Measurements from ENCODE around the gene RNF212.

The RNF212 gene

GRCh38 chr4:1033840-1034551 is 79.4 kb downstream of the RNF212 start:
- no peak for DNase-seq (ENCODE audit: insufficient read length, low spot score)
- TF ChIP-seq, protein P1, sequence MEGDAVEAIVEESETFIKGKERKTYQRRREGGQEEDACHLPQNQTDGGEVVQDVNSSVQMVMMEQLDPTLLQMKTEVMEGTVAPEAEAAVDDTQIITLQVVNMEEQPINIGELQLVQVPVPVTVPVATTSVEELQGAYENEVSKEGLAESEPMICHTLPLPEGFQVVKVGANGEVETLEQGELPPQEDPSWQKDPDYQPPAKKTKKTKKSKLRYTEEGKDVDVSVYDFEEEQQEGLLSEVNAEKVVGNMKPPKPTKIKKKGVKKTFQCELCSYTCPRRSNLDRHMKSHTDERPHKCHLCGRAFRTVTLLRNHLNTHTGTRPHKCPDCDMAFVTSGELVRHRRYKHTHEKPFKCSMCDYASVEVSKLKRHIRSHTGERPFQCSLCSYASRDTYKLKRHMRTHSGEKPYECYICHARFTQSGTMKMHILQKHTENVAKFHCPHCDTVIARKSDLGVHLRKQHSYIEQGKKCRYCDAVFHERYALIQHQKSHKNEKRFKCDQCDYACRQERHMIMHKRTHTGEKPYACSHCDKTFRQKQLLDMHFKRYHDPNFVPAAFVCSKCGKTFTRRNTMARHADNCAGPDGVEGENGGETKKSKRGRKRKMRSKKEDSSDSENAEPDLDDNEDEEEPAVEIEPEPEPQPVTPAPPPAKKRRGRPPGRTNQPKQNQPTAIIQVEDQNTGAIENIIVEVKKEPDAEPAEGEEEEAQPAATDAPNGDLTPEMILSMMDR (IDR thresholded peaks at IDR 0.05; ENCODE audit: insufficient read depth, missing control alignments) = no peak
- FAIRE-seq = no peak

DNA sequence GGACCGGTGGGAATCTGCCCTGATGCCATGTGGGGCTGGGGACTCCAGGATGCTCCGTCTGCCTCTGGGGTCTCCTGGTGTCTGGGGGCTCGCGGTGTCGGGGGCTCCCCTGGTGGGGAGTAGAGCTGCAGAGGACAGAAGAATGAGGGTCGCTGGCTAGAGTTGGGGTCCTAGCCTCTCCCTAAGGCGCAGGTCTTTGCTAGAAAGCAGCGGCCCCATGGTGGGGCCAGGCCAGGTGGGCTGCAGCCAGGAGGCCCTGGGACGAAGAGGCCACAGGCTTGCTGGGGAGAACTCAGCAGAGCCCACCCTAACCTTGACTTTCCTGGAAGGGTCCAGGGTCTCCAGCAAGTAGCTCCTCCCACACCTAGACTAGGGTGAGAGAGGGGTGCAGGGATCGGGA is 80.5 kb downstream of the RNF212 start:
- FAIRE-seq (no peak), DNase-seq (ENCODE audit: insufficient read length, low spot score) (no peak)
- TF ChIP-seq, protein P1 (IDR thresholded peaks at IDR 0.05; ENCODE audit: insufficient read depth, missing control alignments) = no peak

DNA sequence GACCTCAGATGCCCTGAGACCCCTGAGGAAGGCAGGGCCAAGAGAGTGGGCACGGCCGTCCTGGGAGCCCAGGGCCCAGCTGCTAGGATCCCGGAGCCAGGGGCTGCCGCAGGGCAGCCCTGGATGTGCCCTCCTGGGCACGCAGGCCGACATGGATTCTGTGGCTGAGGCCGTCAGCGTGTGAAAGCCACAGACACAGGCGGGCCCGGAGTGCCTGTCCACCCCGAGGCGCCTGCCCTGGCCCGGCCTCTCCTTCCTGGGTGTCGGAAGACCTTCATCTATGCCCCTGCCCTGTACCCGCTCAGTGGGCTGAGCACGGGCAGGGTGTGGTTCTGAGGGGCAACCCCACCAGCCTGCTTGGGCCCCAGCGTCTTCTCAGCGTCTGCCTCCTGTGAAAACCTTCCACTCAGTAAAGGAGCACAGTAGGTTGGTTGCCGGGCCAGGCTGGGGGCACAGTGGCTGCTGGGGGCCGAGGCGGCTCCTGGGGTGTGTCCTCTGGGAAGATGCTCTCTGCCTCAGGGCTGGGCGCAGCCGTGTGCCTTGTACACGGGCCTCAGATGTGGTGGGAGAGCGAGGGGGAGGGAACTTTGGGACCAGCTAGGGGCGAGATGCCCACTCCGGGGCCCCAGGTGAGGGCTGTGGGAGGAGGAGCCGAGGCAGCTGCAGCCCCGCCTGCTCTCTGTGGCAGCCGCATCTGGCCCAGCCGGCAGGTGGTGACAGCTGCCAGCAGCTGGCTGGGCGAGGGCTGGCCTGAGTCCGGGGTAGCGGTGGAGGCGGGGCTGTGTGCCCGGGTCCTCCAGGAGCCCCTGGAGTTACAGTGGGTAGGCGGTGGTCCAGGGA is 81.2 kb downstream of the RNF212 start:
- TF ChIP-seq, protein P1 (IDR thresholded peaks at IDR 0.05; ENCODE audit: insufficient read depth, missing control alignments) = no peak
- no peak for DNase-seq (ENCODE audit: insufficient read length, low spot score)

DNA sequence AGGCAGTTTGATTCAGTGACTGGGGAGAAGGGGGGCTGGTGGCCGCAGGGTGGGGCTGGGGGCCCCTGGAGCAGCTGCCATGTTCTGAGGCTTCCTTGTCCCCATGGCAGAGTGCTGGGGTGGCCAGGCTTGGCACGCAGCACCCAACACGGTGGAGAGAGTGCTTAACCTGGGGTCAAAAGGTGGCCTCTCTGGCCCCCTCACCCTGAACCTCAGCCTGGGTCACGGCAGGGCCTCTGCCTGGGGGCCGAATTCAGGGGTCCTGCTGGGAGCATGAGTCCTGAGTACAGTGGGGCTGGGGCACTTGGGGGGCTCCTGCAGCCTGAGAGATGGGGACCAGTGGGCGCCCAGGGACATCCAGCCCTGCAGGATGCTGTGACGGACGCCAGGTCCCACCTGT is 82.0 kb downstream of the RNF212 start:
- TF ChIP-seq, protein P1 (IDR thresholded peaks at IDR 0.05; ENCODE audit: insufficient read depth, missing control alignments) = no peak
- no peak for FAIRE-seq
- DNase-seq (ENCODE audit: insufficient read length, low spot score) = no peak

More for the DNA sequence above, 81.2 kb downstream of the RNF212 start:
- FAIRE-seq = no peak

GRCh38 chr4:1030559-1030958 is 82.8 kb downstream of the RNF212 start:
- FAIRE-seq (no peak), DNase-seq (ENCODE audit: insufficient read length, low spot score) (no peak)
- TF ChIP-seq, protein P1 (IDR thresholded peaks at IDR 0.05; ENCODE audit: insufficient read depth, missing control alignments) = no peak

GRCh38 chr4:1030031-1030430 is 83.3 kb downstream of the RNF212 start:
- TF ChIP-seq, protein P1 (IDR thresholded peaks at IDR 0.05; ENCODE audit: insufficient read depth, missing control alignments) = no peak
- DNase-seq (ENCODE audit: insufficient read length, low spot score) (no peak), FAIRE-seq (no peak)

- no peak for FAIRE-seq
- DNase-seq (ENCODE audit: insufficient read length, low spot score) = no peak
- TF ChIP-seq, protein P1 (IDR thresholded peaks at IDR 0.05; ENCODE audit: insufficient read depth, missing control alignments) = no peak
Observed at GRCh38 chr4:1029529-1029928, 83.8 kb downstream of the RNF212 start.

All from D721Med (cell line).